Measurements from ENCODE around the gene PHACTR1. TPM values are rescaled to one million over a fixed set of nuclear protein-coding genes. Genes with fewer than 3 reads are reported as not detected.

Gene PHACTR1
- total and polyA plus RNA-seq, 2 of the 4 experiments (the other 2 are of a cell fraction) = not detected

DNA sequence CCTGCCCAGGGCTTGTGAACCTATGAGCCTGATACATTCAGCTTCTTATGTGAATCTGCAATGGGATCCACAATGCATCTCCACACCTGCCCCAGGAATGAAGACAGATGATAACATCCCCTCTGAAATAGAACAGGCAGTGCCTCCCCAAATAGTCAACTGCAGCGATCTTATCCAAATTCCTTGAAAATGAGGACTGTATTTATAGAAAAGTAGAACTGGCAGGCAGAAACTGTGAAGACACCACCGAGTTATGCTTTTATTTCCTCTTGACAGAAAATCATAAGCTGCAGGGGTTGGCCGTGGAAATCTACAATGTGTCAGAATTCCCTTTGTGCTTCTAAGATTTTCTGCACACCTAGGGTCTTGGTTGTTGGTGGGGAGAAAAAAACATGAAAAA is 341.5 kb downstream of the PHACTR1 start:
- no peak overlapping the region for H2AFZ ChIP-seq (replicated peaks; ENCODE audit: low read length, poor library complexity)
- H2BK5ac ChIP-seq (ENCODE audit: low read depth, low read length, poor library complexity, severe bottlenecking) = no peak overlapping the region
- dilution Hi-C loops (cut with HindIII; ENCODE audit: low sequenced_read_pairs, unreplicated experiment) (no loop called here), in situ Hi-C loops (cut with MboI; ENCODE audit: low sequenced_read_pairs) (no loop called here), intact Hi-C loops (cut with micrococcal nuclease) (no loop called here)
- no peak overlapping the region for H3K18ac ChIP-seq (ENCODE audit: low read depth, low read length)
- peaks cover 4% of the 10 kb centered on the region; the same call in 1 of the 2 replicates for H3K9me3 ChIP-seq (ENCODE audit: control insufficient read depth, insufficient read depth, low read length)
- no peak for ATAC-seq (ENCODE audit: low read depth)
- BruUV-seq (replicated peaks) = no TSS peak
- H3K27ac ChIP-seq (ENCODE audit: insufficient read depth, low read length) = no peak overlapping the region
- H3K9me1 ChIP-seq (ENCODE audit: insufficient read depth, low read length) = no peaks in the 10 kb centered on the region
- H3K4ac ChIP-seq (ENCODE audit: low read depth, low read length) = no peak overlapping the region
- no peaks in the 10 kb centered on the region for H3K36me3 ChIP-seq (ENCODE audit: control insufficient read depth, insufficient read depth, low read length)
- H3K56ac ChIP-seq (ENCODE audit: extremely low read depth, insufficient read depth, low read length) = no peak overlapping the region
- no peaks in the 10 kb centered on the region for H4K20me1 ChIP-seq (ENCODE audit: insufficient read depth, low read length)
- ChIA-PET CTCF (no interaction called here), POLR2A (ENCODE audit: unreplicated experiment) (no interaction called here)
- no peak overlapping the region for H2BK15ac ChIP-seq (ENCODE audit: low read depth, low read length)
- no peak for TF ChIP-seq MAFK (IDR thresholded peaks at IDR 0.05; ENCODE audit: low read depth, low read length)
- TF ChIP-seq BHLHE40 (IDR thresholded peaks at IDR 0.05; ENCODE audit: low read depth, low read length) = no peak
- TF ChIP-seq MAZ (IDR thresholded peaks at IDR 0.05; ENCODE audit: borderline replicate concordance, low read depth, low read length) = no peak
- TF ChIP-seq FOS (IDR thresholded peaks at IDR 0.05; ENCODE audit: low read depth, low read length) = no peak
- no peak for TF ChIP-seq RFX5 (IDR thresholded peaks at IDR 0.05; ENCODE audit: low read depth, low read length)
- no peak for TF ChIP-seq CHD1 (IDR thresholded peaks at IDR 0.05; ENCODE audit: low read depth, low read length)
- no peak for TF ChIP-seq RAD21 (IDR thresholded peaks at IDR 0.05; ENCODE audit: low read length)
- TF ChIP-seq CEBPB (IDR thresholded peaks at IDR 0.05; ENCODE audit: low read depth, low read length) = no peak
- TF ChIP-seq RCOR1 (IDR thresholded peaks at IDR 0.05; ENCODE audit: insufficient replicate concordance, low read length) = no peak
- TF ChIP-seq CTCF (conservative IDR thresholded peaks at IDR 0.05; ENCODE audit: low read depth, low read length) = no peak
- TF ChIP-seq, protein P1, sequence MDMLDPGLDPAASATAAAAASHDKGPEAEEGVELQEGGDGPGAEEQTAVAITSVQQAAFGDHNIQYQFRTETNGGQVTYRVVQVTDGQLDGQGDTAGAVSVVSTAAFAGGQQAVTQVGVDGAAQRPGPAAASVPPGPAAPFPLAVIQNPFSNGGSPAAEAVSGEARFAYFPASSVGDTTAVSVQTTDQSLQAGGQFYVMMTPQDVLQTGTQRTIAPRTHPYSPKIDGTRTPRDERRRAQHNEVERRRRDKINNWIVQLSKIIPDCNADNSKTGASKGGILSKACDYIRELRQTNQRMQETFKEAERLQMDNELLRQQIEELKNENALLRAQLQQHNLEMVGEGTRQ (IDR thresholded peaks at IDR 0.05; ENCODE audit: low read depth, low read length) = no peak
- TF ChIP-seq SMC3 (IDR thresholded peaks at IDR 0.05; ENCODE audit: low read depth, low read length) = no peak
- TF ChIP-seq POLR2A (IDR thresholded peaks at IDR 0.05; ENCODE audit: low read depth, low read length) = no peak
- TF ChIP-seq MXI1 (IDR thresholded peaks at IDR 0.05; ENCODE audit: borderline replicate concordance, low read depth, low read length) = no peak
- TF ChIP-seq NFE2L2 (IDR thresholded peaks at IDR 0.05; ENCODE audit: low read depth, low read length) = no peak
- no peak for TF ChIP-seq ELK1 (IDR thresholded peaks at IDR 0.05; ENCODE audit: borderline replicate concordance, low read depth, low read length)
- no peak overlapping the region for H2BK20ac ChIP-seq (ENCODE audit: low read depth, low read length)
- no peak overlapping the region for H3K4me2 ChIP-seq (ENCODE audit: low read depth, low read length)
- no peak overlapping the region for H4K5ac ChIP-seq (ENCODE audit: low read depth, low read length)
- no peak overlapping the region for H3K14ac ChIP-seq (replicated peaks; ENCODE audit: low read depth, low read length)
- no peak overlapping the region for H4K91ac ChIP-seq (ENCODE audit: insufficient read depth, low read depth, low read length)
- no peak overlapping the region for H2BK120ac ChIP-seq (ENCODE audit: low read depth, low read length)
- WGBS, 2 experiments (ENCODE audit: extremely low coverage in 2 of 2, insufficient read length in 1 of 2) = no CpG with 5 or more reads among the region's 3 CpGs
- no peaks in the 10 kb centered on the region for H3K79me1 ChIP-seq (ENCODE audit: low read depth in 1 of 2, low read length in 2 of 2)
- H2AK9ac ChIP-seq (replicated peaks; ENCODE audit: low read depth, low read length, poor library complexity) = no peak overlapping the region
- H3K4me3 ChIP-seq (ENCODE audit: insufficient read depth, low read depth, low read length) = no peak overlapping the region
- H3K4me1 ChIP-seq (ENCODE audit: control insufficient read depth, insufficient read depth, low read length) = no peaks in the 10 kb centered on the region
- no peak overlapping the region for H3K23ac ChIP-seq (ENCODE audit: low read depth, low read length)
- no peak for DNase-seq
- H3K9ac ChIP-seq (ENCODE audit: low read depth, low read length) = no peak overlapping the region
- H2AK5ac ChIP-seq (ENCODE audit: low read depth, low read length) = no peak overlapping the region
- no peaks in the 10 kb centered on the region for H3K27me3 ChIP-seq (ENCODE audit: control insufficient read depth, insufficient read depth, low read length)
- H4K8ac ChIP-seq (ENCODE audit: low read depth in 2 of 2, low read length in 2 of 2) = no peak overlapping the region
